GM19452 (cell line): ENCODE data around the gene ALDH1B1.
"Not testable (repeated sequence)": the region's sequence is repeated elsewhere in the genome, so short reads cannot be mapped to it uniquely, and the experiment has no call there.

Source experiments
- ATAC-seq: cut with Tn5 transposase; IDR thresholded peaks from one replicate; pipeline ENCODE4 v1.9.1; 2021; ENCODE audit not compliant: unreplicated experiment

ALDH1B1 gene

DNA sequence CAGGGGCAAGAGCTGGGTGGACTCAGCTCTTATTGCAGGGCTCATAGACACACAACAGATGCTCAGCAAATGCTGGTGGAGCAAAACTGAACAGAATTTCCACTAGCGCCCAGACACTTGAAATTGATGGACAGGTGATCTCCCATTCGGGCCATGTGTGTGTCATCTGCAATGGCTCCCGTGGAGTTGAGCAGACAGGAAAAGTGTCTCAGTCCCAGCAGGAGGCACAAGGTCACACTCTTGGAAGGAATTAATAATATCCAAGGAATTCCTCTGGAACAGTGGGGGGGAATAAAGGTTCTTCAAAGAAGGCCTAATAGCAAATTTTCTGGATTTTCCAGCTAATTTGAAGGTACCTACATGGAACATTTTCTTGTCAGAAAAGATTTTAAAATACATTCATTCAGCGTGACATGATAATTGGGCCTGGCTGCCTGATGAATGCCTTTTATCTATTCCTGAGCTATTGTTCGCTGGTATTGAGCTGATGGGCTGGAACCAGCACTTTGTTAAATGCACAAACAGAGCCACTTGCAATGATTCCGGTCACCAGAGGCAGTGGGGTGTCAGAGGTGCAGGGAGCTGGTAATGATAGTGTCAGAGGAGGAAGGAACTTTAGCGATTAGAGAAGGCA, 31.5 kb upstream of the ALDH1B1 start:
- no peak for ATAC-seq

DNA sequence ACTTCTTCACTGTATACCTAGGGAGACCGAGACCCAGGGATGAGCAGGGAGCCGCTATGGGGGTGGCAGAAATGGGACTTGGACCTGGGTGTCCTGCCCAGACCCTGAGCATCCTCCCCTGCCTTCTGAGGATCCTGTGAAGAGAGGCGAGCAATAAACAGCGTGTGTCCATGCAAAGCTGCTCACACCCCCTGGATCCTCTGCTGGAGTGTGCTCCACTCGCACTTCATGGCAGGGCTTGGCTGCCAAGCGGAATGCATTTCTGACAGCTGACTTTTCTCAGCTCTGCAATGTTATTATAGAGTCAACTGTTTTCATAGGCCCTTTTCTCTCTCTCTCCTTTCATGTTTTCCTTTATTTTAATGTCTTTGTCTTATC, 31.0 kb upstream of the ALDH1B1 start:
- no peak for ATAC-seq

- ATAC-seq: peak; percentile 53
These were observed 29.5 kb upstream of the ALDH1B1 start for GRCh38 chr9:38362852-38363588.

- no peak for ATAC-seq
These were observed 28.9 kb upstream of the ALDH1B1 start for GRCh38 chr9:38363589-38363925.

DNA sequence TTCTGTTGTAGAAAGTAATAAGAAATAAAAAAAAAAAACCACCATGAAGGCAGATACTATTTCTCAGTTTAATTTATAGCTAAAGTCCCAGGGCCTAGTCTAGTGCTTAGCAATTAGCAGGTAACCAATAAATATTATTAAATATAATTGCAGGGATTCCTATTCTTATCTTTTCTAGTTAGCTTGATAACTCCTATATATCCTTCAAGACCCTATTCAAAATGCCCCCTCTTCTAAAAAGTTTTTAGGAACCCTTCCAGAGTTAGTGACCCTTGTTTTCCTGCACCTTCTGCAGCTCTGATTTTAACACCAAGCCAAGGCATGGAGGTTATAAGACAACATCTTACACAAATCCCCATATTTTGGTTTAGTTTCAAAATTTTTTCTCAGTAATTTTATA, 24.6 kb upstream of the ALDH1B1 start:
- ATAC-seq: no peak

- no peak for ATAC-seq
These were observed 23.8 kb upstream of the ALDH1B1 start for GRCh38 chr9:38368731-38369130.

DNA sequence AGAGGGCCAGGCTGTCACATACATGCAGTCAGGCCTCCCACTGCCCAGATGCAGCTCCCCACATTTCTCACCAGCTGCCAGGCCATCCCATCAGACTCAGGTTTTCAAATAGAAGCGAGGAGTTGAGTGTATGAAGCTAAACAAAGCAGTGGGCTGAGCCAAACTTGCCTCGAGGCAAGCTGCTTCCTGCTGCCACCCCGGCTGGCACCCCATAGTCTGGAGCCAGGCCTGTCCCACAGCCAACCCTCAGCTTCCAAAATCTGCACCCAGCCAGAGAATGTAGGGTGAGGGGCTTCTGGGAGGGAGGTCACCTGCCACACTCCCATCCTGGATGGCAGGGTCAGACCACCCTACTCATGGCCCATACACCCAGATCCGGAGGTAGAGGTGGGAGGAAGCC, 22.3 kb upstream of the ALDH1B1 start:
- no peak for ATAC-seq

DNA sequence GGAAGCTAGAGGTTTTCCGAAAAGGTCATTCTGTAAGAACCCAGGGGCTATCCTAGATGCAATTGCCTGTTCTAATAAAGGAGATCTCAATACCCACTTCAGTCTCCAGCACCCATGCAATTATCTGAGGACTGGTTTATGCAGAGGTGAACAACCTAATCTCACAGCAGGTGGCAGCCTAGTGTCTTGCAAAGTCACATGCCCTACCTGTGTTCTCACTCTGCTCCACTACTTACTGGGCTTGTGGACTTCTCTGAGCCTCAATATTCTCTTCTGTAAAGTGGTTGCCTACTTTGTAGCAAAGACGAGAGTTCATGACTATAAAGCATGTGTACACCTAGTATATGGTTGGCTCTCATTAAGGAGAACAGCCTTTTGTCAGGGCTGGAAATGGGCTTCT, 21.0 kb upstream of the ALDH1B1 start:
- no peak for ATAC-seq

GRCh38 chr9:38372762-38373619, 19.5 kb upstream of the ALDH1B1 start:
- ATAC-seq: no peak

GRCh38 chr9:38373679-38374078, 18.8 kb upstream of the ALDH1B1 start:
- ATAC-seq: no peak

DNA sequence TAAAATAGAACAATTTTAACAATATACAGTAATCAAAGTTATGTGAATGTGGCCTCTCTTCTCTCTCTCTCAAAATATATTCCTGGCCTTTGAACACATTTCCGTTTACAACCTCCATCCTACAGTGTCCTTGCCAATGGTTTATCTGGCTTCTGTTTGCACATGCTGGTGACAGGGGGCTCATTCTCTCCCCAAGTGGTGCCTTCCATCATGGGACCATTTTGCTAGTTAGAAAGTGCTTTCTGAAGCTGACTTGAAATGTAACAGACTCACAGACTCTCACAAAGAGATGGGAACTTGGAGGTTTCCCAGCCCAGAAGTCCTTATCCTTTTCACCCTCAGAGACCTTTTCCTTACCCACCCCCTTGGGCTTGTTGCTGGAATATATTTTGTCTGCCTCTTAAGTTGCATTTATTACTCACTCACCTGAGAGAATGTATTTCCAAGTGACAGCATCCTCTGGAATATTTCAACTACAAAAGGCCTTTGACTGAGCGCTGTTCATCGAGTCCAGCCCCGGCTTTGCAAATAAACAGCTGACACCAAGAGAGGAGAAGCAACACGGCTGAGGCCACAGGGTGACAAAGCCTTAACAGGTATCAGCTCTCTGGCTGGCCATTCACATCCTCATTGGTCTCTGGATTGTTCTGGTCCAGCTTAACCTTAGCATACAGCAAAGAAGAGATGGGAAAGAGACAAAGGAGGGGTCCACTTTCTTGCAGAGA, 17.5 kb upstream of the ALDH1B1 start:
- ATAC-seq: no peak

DNA sequence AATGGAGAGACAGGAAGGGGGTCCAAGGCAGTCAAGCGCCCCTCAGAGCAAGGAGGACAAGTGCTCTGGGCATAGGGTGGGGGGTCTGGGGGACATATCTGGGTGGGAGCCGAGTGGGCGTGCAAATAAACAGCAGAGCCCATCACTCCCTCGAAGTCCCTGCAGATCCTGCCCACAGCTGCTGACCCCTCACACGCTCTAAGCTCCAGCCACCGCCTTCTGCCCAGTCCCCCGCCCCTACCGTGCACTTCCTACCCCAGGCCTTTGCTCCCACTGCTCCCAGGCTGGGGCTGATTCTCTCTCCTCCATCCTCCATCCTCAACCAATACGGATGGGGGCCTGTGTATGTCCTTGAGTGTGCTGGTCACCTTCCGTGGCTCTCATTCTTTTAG, 16.9 kb upstream of the ALDH1B1 start:
- no peak for ATAC-seq

- ATAC-seq: no peak
These were observed 16.4 kb upstream of the ALDH1B1 start for GRCh38 chr9:38376021-38376670.

DNA sequence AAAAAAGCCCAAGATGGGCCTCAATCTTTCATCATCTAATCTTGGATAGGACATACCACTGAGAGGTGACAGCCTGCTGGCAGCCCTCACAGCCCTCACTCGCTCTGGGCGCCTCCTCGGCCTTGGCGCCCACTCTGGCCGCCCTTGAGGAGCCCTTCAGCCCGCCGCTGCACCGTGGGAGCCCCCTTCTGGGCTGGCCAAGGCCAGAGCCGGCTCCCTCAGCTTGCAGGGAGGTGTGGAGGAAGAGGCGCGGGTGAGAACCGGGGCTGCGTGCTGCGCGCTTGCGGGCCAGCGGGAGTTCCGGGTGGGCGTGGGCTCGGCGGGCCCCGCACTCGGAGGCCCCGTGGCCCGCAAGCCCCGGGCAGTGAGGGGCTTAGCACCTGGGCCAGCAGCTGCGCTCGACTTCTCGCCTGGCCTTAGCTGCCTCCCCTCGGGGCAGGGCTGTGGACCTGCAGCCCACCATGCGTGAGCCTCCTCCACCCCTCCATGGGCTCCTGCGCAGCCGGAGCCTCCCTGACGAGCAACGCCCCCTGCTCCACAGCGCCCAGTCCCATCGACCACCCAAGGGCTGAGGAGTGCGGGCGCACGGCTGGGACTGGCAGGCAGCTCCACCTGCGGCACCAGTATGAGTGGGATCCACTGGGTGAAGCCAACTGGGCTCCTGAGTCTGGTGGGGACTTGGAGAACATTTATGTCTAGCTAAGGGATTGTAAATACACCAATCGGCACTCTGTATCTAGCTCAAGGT, 15.0 kb upstream of the ALDH1B1 start:
- not testable (repeated sequence) for ATAC-seq

DNA sequence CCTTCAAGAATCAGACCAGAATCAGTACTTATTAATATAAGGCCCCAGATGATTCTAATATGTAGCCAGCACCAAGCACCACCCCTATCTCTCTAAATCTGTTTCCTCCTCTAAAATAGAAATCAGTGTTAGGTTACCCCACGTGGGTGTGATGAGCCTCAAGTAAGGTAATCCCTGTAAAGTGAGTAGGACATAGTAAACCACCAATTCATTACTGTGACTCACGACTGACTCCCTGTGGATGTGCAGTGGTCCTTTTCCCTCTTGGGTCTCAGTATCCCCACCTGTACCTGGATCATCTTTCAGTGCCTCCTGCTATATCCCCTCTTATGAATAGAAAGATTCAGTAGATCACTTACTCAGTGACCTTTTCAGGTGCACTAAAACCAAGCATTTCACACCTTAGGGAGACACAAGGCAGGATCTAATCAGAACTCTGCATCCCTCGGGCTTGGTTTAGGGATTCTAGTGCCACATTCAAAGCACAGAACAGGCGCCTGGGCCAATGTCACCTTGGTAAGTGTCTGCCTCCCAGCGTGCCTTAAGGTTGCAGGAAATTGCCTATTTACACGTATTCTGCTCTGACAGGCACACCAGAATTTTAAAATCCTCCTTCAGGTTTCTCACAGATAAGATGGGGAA, 12.2 kb upstream of the ALDH1B1 start:
- ATAC-seq: no peak

DNA sequence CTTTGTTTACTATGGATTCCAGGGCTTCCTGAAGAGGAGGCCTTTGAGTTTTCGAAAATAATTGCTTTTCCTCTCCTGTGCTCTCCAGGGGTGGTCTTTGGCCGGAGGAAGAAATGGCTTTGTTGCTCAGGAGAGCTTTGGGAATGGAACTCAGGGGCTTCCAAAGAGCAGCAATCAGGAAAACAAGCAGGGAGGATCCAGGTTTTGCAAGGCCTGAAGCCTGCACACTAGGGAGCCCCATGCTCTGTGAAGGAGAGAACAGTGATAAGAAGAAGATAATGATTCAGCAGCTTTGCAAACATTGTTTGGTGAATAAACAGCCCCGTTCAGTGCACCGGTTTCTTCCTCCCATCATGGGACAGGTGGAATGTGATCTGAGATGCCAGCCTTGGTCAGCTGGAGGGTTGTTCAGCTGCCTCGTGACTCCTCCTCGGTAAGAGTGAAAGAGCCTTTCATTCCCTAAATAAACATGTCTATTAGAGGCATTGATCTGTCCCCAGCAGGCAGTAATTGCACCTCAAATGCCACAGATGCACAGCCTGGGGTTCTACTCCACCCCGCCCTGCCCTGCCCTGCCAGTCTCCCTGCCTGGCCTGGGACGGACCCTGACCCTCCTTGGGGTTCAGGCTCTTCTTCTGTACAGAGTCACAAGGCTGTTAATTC, 11.5 kb upstream of the ALDH1B1 start:
- ATAC-seq: no peak

DNA sequence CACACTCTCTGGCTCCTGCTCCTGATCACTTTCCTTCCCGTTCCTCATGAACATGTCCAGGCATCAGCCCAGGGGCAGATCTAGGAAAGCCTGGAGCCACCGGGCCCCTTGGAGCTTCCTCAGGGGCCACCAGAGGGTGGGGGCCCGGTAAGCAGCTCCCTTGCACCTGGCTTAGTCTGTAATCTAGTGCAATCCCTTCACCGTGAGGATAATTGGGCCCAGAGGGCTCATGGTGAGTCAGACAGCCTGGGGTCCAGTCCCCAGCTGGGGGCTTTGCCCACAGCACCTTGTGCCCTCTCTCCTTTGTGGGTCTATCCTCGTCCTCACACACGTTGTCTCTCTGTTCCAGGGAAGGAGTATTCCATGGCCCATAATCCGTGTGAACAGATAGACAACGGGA, 10.4 kb upstream of the ALDH1B1 start:
- ATAC-seq: no peak

GRCh38 chr9:38384990-38385848, 7.3 kb upstream of the ALDH1B1 start:
- no peak for ATAC-seq
